ENCODE results near the gene CXCR4. TPM values are rescaled to one million over a fixed set of nuclear protein-coding genes. Genes with fewer than 3 reads are reported as not detected.

The CXCR4 gene
- 98.6 and 311 TPM in 2 replicates for total RNA-seq

DNA sequence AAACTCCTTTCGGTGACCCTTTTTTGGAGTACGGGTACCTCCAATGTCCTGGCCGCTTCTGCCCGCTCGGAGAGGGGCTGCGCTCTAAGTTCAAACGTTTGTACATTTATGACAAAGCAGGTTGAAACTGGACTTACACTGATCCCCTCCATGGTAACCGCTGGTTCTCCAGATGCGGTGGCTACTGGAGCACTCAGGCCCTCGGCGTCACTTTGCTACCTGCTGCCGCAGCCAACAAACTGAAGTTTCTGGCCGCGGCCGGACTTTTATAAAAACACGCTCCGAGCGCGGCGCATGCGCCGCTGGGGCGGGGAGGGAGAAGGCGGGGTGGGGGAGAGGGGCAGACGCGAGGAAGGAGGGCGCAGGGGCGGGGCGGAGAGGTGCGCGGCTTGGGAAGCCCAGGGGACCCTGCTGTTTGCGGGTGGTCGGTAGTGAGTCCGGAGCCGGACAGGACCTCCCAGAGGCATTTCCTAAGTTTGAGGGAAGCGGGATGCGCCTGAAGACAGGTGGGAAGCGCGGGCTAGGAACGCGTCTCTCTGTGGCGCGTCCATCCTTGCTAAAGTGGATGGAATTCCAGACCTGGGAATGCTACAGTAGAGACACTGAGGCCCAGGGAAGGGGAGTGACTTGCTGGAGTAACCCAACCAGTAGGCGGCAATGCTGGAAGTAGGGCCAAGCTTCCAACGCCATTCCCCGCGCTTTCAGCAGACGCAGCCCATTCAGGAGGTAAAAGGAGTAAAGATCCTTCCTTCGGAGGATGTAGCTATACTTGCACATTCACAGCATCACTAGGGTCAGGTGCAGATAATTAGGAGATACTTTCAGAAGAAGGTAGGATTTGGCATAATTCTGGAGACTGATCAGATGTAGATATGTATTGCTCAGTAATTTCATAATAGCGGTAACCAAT is at the start of gene CXCR4:
CXCR4 (minus strand) TSS at position 241 of the 910 bp plus-strand sequence; CDS start at position 152, 89 bp downstream.

Other genes with a start within 250 kb of the CXCR4 start
- 13.4 and 17.8 TPM in 2 replicates for gene MCM6, start 241.7 kb downstream of the CXCR4 start, total RNA-seq
- 55.5 and 66.6 TPM in 2 replicates for gene DARS1, start 132.5 kb downstream of the CXCR4 start, total RNA-seq

Measured in vein endothelial cell (primary cell).